GM13977 (cell line): Measurements from ENCODE around the gene SPRED3.

Experiments
- DNase-seq: peaks from one replicate; pipeline ENCODE4 v3.0.0; 2012; ENCODE audit warnings: low spot score
- in situ Hi-C: fragments of 300-500 bp; cut with MboI; formaldehyde crosslinking; loops from one replicate; pipeline ENCODE4 v1.12.0; 2022; ENCODE audit warnings: low sequenced_read_pairs, low pct_unique_long_range_greater_than_20kb, mixed read lengths, inconsistent platforms; ENCODE audit not compliant: unreplicated experiment
- TF ChIP-seq, protein P1 (sequence below): IDR thresholded peaks from 2 replicates; pipeline ENCODE4 v1.5.1; 2012; ENCODE audit warnings: mild to moderate bottlenecking, control low read depth; ENCODE audit not compliant: insufficient read depth; ENCODE audit errors: extremely low read depth, missing control alignments

SPRED3 gene

DNA sequence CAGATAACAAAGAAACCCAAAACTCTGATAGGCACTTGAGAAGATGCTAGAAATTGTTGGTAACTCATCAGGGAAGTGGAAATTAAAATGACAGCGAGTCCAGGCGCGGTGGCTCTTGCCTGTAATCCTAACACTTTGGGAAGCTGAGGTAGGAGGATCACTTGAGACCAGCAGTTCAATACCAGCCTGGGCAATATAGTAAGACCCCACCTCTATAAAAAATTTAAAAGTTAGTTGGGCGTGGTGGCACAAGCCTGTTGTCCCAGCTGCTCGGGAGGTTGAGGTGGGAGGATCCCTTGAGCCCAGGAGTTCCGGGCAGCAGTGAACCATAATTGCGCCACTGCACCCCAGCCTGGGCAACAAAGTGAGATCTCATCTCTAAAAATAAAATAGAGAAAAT lies 42.4 kb downstream of the SPRED3 start:
- TF ChIP-seq, protein P1, sequence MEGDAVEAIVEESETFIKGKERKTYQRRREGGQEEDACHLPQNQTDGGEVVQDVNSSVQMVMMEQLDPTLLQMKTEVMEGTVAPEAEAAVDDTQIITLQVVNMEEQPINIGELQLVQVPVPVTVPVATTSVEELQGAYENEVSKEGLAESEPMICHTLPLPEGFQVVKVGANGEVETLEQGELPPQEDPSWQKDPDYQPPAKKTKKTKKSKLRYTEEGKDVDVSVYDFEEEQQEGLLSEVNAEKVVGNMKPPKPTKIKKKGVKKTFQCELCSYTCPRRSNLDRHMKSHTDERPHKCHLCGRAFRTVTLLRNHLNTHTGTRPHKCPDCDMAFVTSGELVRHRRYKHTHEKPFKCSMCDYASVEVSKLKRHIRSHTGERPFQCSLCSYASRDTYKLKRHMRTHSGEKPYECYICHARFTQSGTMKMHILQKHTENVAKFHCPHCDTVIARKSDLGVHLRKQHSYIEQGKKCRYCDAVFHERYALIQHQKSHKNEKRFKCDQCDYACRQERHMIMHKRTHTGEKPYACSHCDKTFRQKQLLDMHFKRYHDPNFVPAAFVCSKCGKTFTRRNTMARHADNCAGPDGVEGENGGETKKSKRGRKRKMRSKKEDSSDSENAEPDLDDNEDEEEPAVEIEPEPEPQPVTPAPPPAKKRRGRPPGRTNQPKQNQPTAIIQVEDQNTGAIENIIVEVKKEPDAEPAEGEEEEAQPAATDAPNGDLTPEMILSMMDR = no peak
- DNase-seq = no peak
- in situ Hi-C loops = no loop called here

- DNase-seq = peak; percentile 76
- in situ Hi-C loops = no loop called here
Observed at GRCh38 chr19:38433268-38433733, 44.8 kb downstream of the SPRED3 start, which contains the start of gene RYR1. RYR1 (plus strand) TSS chr19:38433691; CDS start chr19:38433830, 139 bp downstream.

GRCh38 chr19:38434549-38435051 lies 46.1 kb downstream of the SPRED3 start:
- DNase-seq = no peak
- TF ChIP-seq, protein P1 = no peak
- in situ Hi-C loops = no loop called here

More at GRCh38 chr19:38433268-38433733, 44.8 kb downstream of the SPRED3 start, which contains the start of gene RYR1:
- TF ChIP-seq, protein P1 = no peak

DNA sequence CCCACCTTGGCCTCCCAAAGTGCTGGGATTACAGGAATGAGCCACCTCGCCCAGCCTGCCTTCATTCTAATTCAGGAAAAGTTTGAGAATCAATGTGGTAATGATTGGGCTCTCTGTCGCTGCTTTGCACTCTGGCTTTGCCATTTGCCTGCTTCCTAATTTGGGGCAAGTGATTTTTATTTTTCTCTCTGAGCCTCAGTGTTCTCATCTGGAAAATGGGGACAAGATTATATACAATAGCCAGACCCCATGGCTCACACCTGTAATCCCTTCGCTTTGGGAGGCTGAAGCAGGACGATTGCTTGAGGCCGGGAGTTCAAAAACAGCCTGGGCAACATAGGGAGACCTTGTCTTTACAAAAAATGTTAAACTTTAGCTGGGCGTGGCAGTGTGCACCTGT lies 48.8 kb downstream of the SPRED3 start:
- TF ChIP-seq, protein P1 = no peak
- in situ Hi-C loops = no loop called here
- no peak for DNase-seq

DNA sequence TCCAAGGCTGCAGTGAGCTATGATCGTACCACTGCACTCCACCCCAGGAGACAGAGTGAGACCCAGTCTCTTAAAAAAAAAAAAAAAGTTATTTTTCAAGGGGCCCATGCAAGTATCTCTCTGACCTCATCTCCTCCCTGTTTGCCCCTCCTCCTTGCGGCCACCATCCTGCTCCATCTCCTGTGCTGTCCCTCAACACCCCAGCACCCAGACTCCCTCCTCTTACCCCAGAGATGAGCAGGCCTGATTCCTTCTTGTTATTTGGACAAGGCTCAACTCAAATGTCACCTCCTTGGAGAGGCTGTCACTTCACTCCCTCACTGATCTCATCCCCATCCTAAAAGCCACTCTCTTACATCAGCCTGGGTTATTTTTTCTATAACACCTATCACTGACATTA lies 49.4 kb downstream of the SPRED3 start:
- DNase-seq = no peak
- TF ChIP-seq, protein P1 = no peak
- in situ Hi-C loops = no loop called here

GRCh38 chr19:38440592-38440991 lies 52.1 kb downstream of the SPRED3 start:
- TF ChIP-seq, protein P1 = no peak
- in situ Hi-C loops = no loop called here
- DNase-seq = no peak
